Cardiac muscle cell (in vitro differentiated cells and primary cell): ENCODE data around the gene PLA2G4F. TPM values are rescaled to one million over a fixed set of nuclear protein-coding genes. Genes with fewer than 3 reads are reported as not detected.

Experiments used
- DNase-seq, 2 donors: peaks; one replicate each; pipeline versions ENCODE4 v3.0.0 to v3.0.0-alpha.2; 2010 to 2017; ENCODE audit warnings: low read depth in 1 of 2, low spot score in 1 of 2
- H3K27ac ChIP-seq: fragments of 200-600 bp; sonication (generic); 2 replicates; pipeline ENCODE4 v1.5.1; 2016
- H3K27me3 ChIP-seq: fragments of 200-600 bp; sonication (generic); 2 replicates; pipeline ENCODE4 v1.6.0; 2016; ENCODE audit warnings: control low read depth
- H3K36me3 ChIP-seq: fragments of 200-600 bp; sonication (generic); 2 replicates; pipeline ENCODE4 v1.5.1; 2016; ENCODE audit warnings: control low read depth
- H3K4me1 ChIP-seq: fragments of 200-600 bp; sonication (generic); 2 replicates; pipeline ENCODE4 v1.8.1; 2017; ENCODE audit warnings: low read depth, mild to moderate bottlenecking, mixed run types
- H3K4me3 ChIP-seq: fragments of 200-600 bp; sonication (generic); 2 replicates; pipeline ENCODE4 v1.5.1; 2016; ENCODE audit warnings: mild to moderate bottlenecking
- H3K9me3 ChIP-seq: fragments of 200-600 bp; sonication (generic); 2 replicates; pipeline ENCODE4 v1.5.1; 2017; ENCODE audit warnings: low read depth, mild to moderate bottlenecking, control low read depth
- CTCF ChIP-seq: IDR thresholded peaks from 2 replicates; pipeline ENCODE4 v1.5.1; 2012; ENCODE audit warnings: low read depth, mild to moderate bottlenecking, low read length
- polyA plus RNA-seq: library from polyadenylated mRNA; unstranded; fragments of >200 nt; fragmentation: Nextera tagmentation; extraction: Ambion mirVana; gene quantifications from 2 replicates; pipeline ENCODE4 v1.2.1, GENCODE V29; 2016
- total RNA-seq: library from RNA; depleted of rRNA; stranded (reverse); fragments of >200 nt; gene quantifications from 2 replicates; pipeline ENCODE4 v1.2.3, GENCODE V29; 2016

The PLA2G4F gene
- total and polyA plus RNA-seq, 2 experiments from 2014 or later, result 1.2 to 2.9 TPM

GRCh38 chr15:42158941-42159340, 2.5 kb upstream of the PLA2G4F start:
- Histone ChIP-seq H3K9me3 (no peaks in the 10 kb centered on the region), H3K4me3 (no peak overlapping the region), H3K36me3 (peaks cover 24% of the 10 kb centered on the region), H3K27ac (peak overlapping the region; percentile 73), H3K27me3 (no peaks in the 10 kb centered on the region), H3K4me1 (peaks cover 26% of the 10 kb centered on the region)
- DNase-seq, result no peak
- no peak for TF ChIP-seq CTCF

DNA sequence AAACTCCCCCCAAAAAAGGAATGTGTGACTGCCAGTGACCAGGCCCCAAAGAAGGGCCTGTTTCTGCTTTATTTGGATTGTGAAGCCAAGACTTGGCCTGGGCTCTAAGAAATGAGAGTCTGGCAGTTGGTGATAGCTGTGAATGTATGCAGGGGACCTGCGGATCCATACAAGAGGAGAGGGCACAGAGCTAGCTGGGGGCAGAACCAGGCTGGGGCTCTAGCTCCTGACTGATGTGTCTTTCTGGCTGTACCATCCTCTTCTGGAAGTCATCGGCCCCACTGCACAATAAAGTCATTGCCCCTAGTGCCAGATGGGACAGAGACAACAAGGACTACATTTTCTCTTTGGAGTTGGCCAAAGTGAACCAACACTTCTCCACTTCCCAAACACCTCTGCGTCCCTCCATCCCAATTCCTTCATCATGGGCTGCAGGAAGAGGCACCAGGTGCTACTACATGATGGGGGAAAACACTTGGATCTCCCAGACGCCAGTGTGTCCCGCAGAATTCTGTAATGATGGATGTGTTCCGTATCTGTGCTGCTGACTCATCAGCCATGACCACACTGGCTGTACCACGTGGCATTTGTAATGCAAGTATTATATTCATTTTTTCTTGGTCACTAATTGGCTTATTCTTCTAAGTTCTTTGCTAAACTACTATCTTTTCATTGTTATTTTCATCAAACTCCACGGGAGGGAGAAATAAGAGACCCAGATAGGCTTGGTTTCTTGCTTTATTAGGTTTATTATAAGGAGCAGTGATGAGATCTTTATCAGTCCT, 1.7 kb upstream of the PLA2G4F start:
- Histone ChIP-seq H3K27ac (peak overlapping the region; percentile 73), H3K36me3 (peaks cover 24% of the 10 kb centered on the region), H3K9me3 (no peaks in the 10 kb centered on the region), H3K4me3 (no peak overlapping the region), H3K4me1 (peaks cover 26% of the 10 kb centered on the region), H3K27me3 (no peaks in the 10 kb centered on the region)
- DNase-seq, result peak in 1 of 2 donors; percentile 68
- no peak for TF ChIP-seq CTCF

DNA sequence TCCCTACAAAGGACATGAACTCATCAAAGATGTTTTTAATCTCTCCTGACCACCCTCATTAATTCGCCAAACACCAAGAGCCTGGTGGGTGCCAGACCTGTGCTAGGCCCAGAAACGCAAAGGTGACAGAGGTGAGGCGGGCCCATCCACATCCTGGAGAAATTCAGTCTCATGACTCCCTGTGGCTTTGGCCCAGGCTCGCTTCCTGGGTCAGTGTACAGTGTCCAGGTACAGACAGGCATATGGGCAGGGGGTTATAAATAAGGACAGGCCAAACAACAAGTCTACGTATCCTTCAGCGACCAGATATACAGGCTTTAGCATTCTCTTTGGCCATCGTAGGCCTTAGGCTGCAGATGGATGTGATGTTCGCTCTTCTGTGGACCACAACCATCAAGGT, 945 bp upstream of the PLA2G4F start:
- TF ChIP-seq CTCF, result no peak
- Histone ChIP-seq H3K4me1 (peaks cover 26% of the 10 kb centered on the region), H3K27ac (no peak overlapping the region), H3K4me3 (no peak overlapping the region), H3K36me3 (peaks cover 18% of the 10 kb centered on the region), H3K27me3 (no peaks in the 10 kb centered on the region), H3K9me3 (no peaks in the 10 kb centered on the region)
- no peak for DNase-seq

- Histone ChIP-seq H3K4me3 (no peak overlapping the region), H3K36me3 (peaks cover 3% of the 10 kb centered on the region), H3K27ac (peak overlapping the region; percentile 56), H3K9me3 (no peaks in the 10 kb centered on the region), H3K27me3 (no peaks in the 10 kb centered on the region), H3K4me1 (peaks cover 34% of the 10 kb centered on the region)
- TF ChIP-seq CTCF, result no peak
- DNase-seq, result no peak
Measured at GRCh38 chr15:42155546-42156242, 742 bp downstream of the PLA2G4F start.

- no peak for DNase-seq
- Histone ChIP-seq H3K27ac (no peak overlapping the region), H3K27me3 (no peaks in the 10 kb centered on the region), H3K4me3 (no peak overlapping the region), H3K9me3 (no peaks in the 10 kb centered on the region), H3K36me3 (no peaks in the 10 kb centered on the region), H3K4me1 (peaks cover 34% of the 10 kb centered on the region)
- no peak for TF ChIP-seq CTCF
Measured at GRCh38 chr15:42154956-42155355, 1.5 kb downstream of the PLA2G4F start.
